Uterus (tissue), 2 donors: Measurements from ENCODE around the gene NR3C2.

Experiments used
- CTCF ChIP-seq, 4 experiments: fragments of 200-600 bp in 2 of 4; fragments of 450-650 bp in 2 of 4; sonication (generic) in 2 of 4; IDR thresholded peaks; one replicate each; pipeline ENCODE4 v1.5.1; 2016 to 2019; ENCODE audit warnings: antibody characterized with exemption in 4 of 4, mild to moderate bottlenecking in 2 of 4, moderate library complexity in 1 of 4
- POLR2A ChIP-seq, 2 donors: fragments of 450-650 bp; IDR thresholded peaks; one replicate each; pipeline ENCODE4 v1.6.1; 2016; ENCODE audit warnings: antibody characterized with exemption in 2 of 2, mild to moderate bottlenecking in 1 of 2, moderate library complexity in 1 of 2

- TF ChIP-seq CTCF (IDR thresholded peaks at IDR 0.05) (no peak), POLR2A (IDR thresholded peaks at IDR 0.05) (no peak)
Measured at GRCh38 chr4:148412460-148412994, 29.7 kb downstream of the NR3C2 start.
